ENCODE data around the gene IMPDH2.

The IMPDH2 gene

DNA sequence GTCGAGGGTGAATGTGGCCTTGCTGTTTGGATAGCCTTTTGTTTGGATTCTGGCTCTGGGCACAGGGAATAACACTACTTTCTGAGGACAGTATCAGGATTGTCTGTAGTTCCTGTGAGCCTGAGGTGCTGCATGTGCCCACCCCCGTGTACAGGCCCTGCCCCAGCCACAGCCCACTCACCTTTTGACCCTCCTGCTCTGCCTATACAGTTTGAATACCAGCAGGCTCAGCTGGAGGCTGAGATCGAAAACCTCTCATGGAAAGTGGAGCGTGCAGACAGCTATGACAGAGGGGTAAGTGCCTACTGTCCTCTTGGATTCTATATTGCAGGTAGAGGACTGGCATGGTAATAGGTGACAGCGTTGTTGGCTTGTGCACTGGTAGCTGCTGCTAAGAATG lies 46.5 kb downstream of the IMPDH2 start:
- Histone ChIP-seq H4K20me1 (ENCODE audit: insufficient read depth, low read length, poor library complexity, severe bottlenecking) (no peaks in the 10 kb centered on the region), H3K36me3 (ENCODE audit: insufficient read depth, low read length) (peaks cover 59% of the 10 kb centered on the region; the same call in 1 of the 2 replicates), H3K4me2 (ENCODE audit: low read depth, low read length, poor library complexity, severe bottlenecking) (no peak overlapping the region), H3K9me3 (ENCODE audit: insufficient read depth, low read depth, low read length) (no peaks in the 10 kb centered on the region), H3K4me3 (ENCODE audit: low read length, poor library complexity, severe bottlenecking) (no peak overlapping the region), H3K9me2 (replicated peaks; ENCODE audit: low read depth, low read length) (no peaks in the 10 kb centered on the region), H3K79me2 (ENCODE audit: insufficient read depth, low read length) (no peaks in the 10 kb centered on the region), H2AFZ (ENCODE audit: low read length) (no peak overlapping the region), H3K27me3 (ENCODE audit: insufficient read depth, low read length, poor library complexity, severe bottlenecking) (no peaks in the 10 kb centered on the region), H3F3A (ENCODE audit: low read depth) (no peaks in the 10 kb centered on the region), H3K9ac (ENCODE audit: low read depth, low read length, poor library complexity, severe bottlenecking) (no peak overlapping the region), H3K4me1 (ENCODE audit: insufficient read depth, low read length, poor library complexity, severe bottlenecking) (no peaks in the 10 kb centered on the region)
- no peak for TF ChIP-seq EZH2phosphoT487 (IDR thresholded peaks at IDR 0.05; ENCODE audit: borderline replicate concordance)
- TF ChIP-seq, protein P1, sequence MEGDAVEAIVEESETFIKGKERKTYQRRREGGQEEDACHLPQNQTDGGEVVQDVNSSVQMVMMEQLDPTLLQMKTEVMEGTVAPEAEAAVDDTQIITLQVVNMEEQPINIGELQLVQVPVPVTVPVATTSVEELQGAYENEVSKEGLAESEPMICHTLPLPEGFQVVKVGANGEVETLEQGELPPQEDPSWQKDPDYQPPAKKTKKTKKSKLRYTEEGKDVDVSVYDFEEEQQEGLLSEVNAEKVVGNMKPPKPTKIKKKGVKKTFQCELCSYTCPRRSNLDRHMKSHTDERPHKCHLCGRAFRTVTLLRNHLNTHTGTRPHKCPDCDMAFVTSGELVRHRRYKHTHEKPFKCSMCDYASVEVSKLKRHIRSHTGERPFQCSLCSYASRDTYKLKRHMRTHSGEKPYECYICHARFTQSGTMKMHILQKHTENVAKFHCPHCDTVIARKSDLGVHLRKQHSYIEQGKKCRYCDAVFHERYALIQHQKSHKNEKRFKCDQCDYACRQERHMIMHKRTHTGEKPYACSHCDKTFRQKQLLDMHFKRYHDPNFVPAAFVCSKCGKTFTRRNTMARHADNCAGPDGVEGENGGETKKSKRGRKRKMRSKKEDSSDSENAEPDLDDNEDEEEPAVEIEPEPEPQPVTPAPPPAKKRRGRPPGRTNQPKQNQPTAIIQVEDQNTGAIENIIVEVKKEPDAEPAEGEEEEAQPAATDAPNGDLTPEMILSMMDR (conservative IDR thresholded peaks at IDR 0.05; ENCODE audit: low read length) = no peak

DNA sequence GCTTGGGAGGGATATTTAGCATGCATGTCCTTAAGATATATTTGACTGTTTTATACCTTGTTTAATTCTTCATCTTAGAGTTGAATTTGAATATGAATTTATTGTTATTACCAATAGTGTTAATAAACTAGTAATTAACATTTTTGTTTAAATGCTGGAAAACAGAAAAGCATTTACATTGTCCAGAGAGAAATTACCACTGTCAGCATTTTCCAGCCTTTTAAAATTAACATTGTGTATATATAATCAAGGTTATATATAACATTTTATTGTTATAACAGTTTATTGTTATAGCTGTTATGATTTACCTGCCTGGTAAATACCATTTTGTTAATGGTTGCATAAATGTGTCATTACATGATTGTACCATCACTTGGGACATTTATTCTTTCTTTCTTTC lies 47.2 kb downstream of the IMPDH2 start:
- Histone ChIP-seq H3K9me2 (replicated peaks; ENCODE audit: low read depth, low read length) (no peaks in the 10 kb centered on the region), H3K9ac (ENCODE audit: low read depth, low read length, poor library complexity, severe bottlenecking) (no peak overlapping the region), H3K4me2 (ENCODE audit: low read depth, low read length, poor library complexity, severe bottlenecking) (no peak overlapping the region), H3K36me3 (ENCODE audit: insufficient read depth, low read length) (peaks cover 60% of the 10 kb centered on the region; the same call in 1 of the 2 replicates), H4K20me1 (ENCODE audit: insufficient read depth, low read length, poor library complexity, severe bottlenecking) (no peaks in the 10 kb centered on the region), H3K4me3 (ENCODE audit: low read length, poor library complexity, severe bottlenecking) (no peak overlapping the region), H3K79me2 (ENCODE audit: insufficient read depth, low read length) (no peaks in the 10 kb centered on the region), H2AFZ (ENCODE audit: low read length) (no peak overlapping the region), H3K9me3 (ENCODE audit: insufficient read depth, low read depth, low read length) (no peaks in the 10 kb centered on the region), H3K27me3 (ENCODE audit: insufficient read depth, low read length, poor library complexity, severe bottlenecking) (no peaks in the 10 kb centered on the region), H3F3A (ENCODE audit: low read depth) (no peaks in the 10 kb centered on the region), H3K4me1 (ENCODE audit: insufficient read depth, low read length, poor library complexity, severe bottlenecking) (no peaks in the 10 kb centered on the region)
- TF ChIP-seq, protein P1 (conservative IDR thresholded peaks at IDR 0.05; ENCODE audit: low read length) = no peak
- TF ChIP-seq EZH2phosphoT487 (IDR thresholded peaks at IDR 0.05; ENCODE audit: borderline replicate concordance) = no peak

DNA sequence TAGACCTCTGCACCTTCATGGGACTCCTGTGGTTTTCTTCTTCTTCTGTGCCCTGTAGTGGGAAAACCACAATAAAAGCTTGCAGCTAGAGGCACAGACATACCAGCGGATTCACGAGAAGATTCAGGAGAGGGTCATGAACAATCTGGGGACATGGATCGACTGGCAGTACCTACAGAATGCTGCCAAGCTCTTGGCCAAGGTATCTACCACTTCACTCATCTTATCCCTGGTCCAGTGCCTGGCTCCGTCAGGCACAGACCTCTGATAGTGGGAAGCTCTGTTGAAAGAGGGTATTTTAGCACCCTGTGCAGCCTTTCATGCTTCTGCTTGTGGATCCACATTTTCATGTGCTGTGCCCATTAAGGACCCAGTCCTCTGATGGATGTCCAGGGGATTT lies 48.9 kb downstream of the IMPDH2 start:
- H3K79me2 ChIP-seq (ENCODE audit: insufficient read depth, low read length) = no peaks in the 10 kb centered on the region
- peaks cover 72% of the 10 kb centered on the region; the same call in 1 of the 2 replicates for H3K36me3 ChIP-seq (ENCODE audit: insufficient read depth, low read length)
- H4K20me1 ChIP-seq (ENCODE audit: insufficient read depth, low read length, poor library complexity, severe bottlenecking) = no peaks in the 10 kb centered on the region
- TF ChIP-seq, protein P1 (conservative IDR thresholded peaks at IDR 0.05; ENCODE audit: low read length) = no peak
- no peak for TF ChIP-seq EZH2phosphoT487 (IDR thresholded peaks at IDR 0.05; ENCODE audit: borderline replicate concordance)
- no peak overlapping the region for H2AFZ ChIP-seq (ENCODE audit: low read length)
- no peaks in the 10 kb centered on the region for H3K9me2 ChIP-seq (replicated peaks; ENCODE audit: low read depth, low read length)
- no peak overlapping the region for H3K4me3 ChIP-seq (ENCODE audit: low read length, poor library complexity, severe bottlenecking)
- no peaks in the 10 kb centered on the region for H3F3A ChIP-seq (ENCODE audit: low read depth)
- no peak overlapping the region for H3K4me2 ChIP-seq (ENCODE audit: low read depth, low read length, poor library complexity, severe bottlenecking)
- no peaks in the 10 kb centered on the region for H3K27me3 ChIP-seq (ENCODE audit: insufficient read depth, low read length, poor library complexity, severe bottlenecking)
- no peaks in the 10 kb centered on the region for H3K4me1 ChIP-seq (ENCODE audit: insufficient read depth, low read length, poor library complexity, severe bottlenecking)
- H3K9me3 ChIP-seq (ENCODE audit: insufficient read depth, low read depth, low read length) = no peaks in the 10 kb centered on the region
- no peak overlapping the region for H3K9ac ChIP-seq (ENCODE audit: low read depth, low read length, poor library complexity, severe bottlenecking)
